Measurements from ENCODE around the gene BTBD8.

DNA sequence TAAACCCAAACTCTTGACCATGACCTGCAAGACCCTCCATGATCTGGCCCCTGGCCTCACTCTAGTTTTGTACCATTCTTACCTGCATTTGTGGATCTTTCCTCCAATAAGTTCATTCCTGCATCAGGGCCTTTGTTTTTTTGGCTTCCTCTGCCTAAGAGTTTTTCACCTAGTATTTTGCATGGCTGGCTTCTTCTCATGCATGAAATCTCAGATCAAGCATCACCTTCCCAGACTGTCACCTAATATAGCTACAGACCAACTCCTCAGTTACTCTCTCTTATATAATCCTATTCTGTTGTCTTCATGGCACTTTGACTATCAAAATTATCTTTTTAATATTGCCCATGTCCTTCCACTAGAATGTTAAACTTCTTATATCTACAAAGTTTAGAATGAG lies 54.2 kb downstream of the BTBD8 start:
- TF ChIP-seq, protein P1, sequence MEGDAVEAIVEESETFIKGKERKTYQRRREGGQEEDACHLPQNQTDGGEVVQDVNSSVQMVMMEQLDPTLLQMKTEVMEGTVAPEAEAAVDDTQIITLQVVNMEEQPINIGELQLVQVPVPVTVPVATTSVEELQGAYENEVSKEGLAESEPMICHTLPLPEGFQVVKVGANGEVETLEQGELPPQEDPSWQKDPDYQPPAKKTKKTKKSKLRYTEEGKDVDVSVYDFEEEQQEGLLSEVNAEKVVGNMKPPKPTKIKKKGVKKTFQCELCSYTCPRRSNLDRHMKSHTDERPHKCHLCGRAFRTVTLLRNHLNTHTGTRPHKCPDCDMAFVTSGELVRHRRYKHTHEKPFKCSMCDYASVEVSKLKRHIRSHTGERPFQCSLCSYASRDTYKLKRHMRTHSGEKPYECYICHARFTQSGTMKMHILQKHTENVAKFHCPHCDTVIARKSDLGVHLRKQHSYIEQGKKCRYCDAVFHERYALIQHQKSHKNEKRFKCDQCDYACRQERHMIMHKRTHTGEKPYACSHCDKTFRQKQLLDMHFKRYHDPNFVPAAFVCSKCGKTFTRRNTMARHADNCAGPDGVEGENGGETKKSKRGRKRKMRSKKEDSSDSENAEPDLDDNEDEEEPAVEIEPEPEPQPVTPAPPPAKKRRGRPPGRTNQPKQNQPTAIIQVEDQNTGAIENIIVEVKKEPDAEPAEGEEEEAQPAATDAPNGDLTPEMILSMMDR (IDR thresholded peaks at IDR 0.05): no peak
- TF ChIP-seq POLR2A (IDR thresholded peaks at IDR 0.05): no peak

Data from testis (tissue), 2 donors.